ENCODE results near the gene LITAFD.

- no peak for TF ChIP-seq ESRRA (IDR thresholded peaks at IDR 0.05; ENCODE audit: low read length)
- TF ChIP-seq RAD21 (IDR thresholded peaks at IDR 0.05; ENCODE audit: insufficient read depth, low read depth, low read length), result no peak
- TF ChIP-seq REST (IDR thresholded peaks at IDR 0.05; ENCODE audit: low read depth, low read length), result no peak
- no peak for TF ChIP-seq EZH2 (IDR thresholded peaks at IDR 0.05; ENCODE audit: borderline replicate concordance, control insufficient read depth, low read depth, low read length)
- no peak for TF ChIP-seq ATF2 (IDR thresholded peaks at IDR 0.05; ENCODE audit: low read length)
- TF ChIP-seq POLR2A (IDR thresholded peaks at IDR 0.05; ENCODE audit: low read depth, low read length), result no peak
- no peak for TF ChIP-seq CTCF (IDR thresholded peaks at IDR 0.05 in 2 of 3, conservative IDR thresholded peaks at IDR 0.05 in 1 of 3; ENCODE audit: control insufficient read depth in 2 of 3, extremely low read depth in 1 of 3, insufficient read depth in 1 of 3, low read depth in 3 of 3, low read length in 3 of 3)
- no peak for TF ChIP-seq NBN (IDR thresholded peaks at IDR 0.05)
- no peak for TF ChIP-seq POLR2AphosphoS5 (IDR thresholded peaks at IDR 0.05; ENCODE audit: low read length)
- TF ChIP-seq JUNB (IDR thresholded peaks at IDR 0.05), result no peak
Measured at GRCh38 chr16:8878523-8878911, 3.6 kb upstream of the LITAFD start.
